ENCODE results near the gene RAB5B. TPM values are rescaled to one million over a fixed set of nuclear protein-coding genes. Genes with fewer than 3 reads are reported as not detected.

The RAB5B gene
- total RNA-seq, 1 donor: 75.2 TPM

DNA sequence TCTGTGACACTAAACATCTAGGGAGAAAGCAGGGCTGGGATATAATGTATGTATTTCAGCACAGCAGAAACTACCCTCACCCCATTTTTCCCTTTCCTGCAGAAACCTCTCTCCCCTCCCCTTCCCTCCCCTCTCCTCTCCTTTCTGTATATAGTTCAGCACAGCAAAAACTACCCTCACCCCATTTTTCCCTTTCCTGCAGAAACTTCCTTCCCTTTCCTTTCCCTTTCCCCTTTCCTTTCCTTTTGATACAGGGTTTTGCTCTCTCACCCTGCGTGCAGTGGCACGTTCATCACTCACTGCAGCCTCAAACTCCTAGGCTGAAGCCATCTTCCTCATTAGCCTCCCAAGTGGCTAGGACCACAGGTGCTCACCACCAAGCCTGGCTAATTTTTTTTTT lies 10.1 kb upstream of the RAB5B start:
- TF ChIP-seq, protein P1, sequence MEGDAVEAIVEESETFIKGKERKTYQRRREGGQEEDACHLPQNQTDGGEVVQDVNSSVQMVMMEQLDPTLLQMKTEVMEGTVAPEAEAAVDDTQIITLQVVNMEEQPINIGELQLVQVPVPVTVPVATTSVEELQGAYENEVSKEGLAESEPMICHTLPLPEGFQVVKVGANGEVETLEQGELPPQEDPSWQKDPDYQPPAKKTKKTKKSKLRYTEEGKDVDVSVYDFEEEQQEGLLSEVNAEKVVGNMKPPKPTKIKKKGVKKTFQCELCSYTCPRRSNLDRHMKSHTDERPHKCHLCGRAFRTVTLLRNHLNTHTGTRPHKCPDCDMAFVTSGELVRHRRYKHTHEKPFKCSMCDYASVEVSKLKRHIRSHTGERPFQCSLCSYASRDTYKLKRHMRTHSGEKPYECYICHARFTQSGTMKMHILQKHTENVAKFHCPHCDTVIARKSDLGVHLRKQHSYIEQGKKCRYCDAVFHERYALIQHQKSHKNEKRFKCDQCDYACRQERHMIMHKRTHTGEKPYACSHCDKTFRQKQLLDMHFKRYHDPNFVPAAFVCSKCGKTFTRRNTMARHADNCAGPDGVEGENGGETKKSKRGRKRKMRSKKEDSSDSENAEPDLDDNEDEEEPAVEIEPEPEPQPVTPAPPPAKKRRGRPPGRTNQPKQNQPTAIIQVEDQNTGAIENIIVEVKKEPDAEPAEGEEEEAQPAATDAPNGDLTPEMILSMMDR (IDR thresholded peaks at IDR 0.05; ENCODE audit: insufficient read depth, low read length): no peak
- no peak overlapping the region for H3K4me3 ChIP-seq (ENCODE audit: low read depth, low read length)
- DNase-seq (ENCODE audit: low read depth): no peak

GRCh38 chr12:55965240-55965639 lies 8.6 kb upstream of the RAB5B start:
- TF ChIP-seq, protein P1 (IDR thresholded peaks at IDR 0.05; ENCODE audit: insufficient read depth, low read length): no peak
- no peak for DNase-seq (ENCODE audit: low read depth)
- no peak overlapping the region for H3K4me3 ChIP-seq (ENCODE audit: low read depth, low read length)

DNA sequence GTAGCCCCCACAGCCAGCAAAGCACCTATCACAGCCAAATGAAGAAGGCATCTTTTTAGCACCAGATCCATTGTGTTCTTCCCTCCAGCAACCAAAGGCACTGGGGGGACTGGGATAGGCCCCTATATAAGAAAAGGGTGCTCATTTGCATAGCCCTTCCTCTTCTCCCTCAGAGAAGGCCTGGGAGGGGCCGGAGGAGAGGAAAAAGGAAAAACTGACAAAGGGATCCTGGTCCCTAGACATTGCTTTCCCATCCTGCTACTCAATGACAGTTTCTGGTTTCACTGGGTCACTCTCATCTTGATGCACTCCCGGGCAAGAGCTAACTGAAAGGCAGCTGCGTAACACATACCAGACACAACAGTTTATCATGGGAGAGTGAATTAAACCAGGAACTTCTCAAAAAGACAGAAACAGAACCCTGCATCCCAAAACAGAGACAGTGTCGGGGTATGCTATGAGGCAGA lies 7.9 kb upstream of the RAB5B start, which contains the start of gene PMEL:
Gene PMEL, minus strand, starts transcription at position 102 of the 467 bp plus-strand sequence. Its CDS starts 31 bp downstream, at position 71.
- DNase-seq (ENCODE audit: low read depth): no peak
- TF ChIP-seq, protein P1 (IDR thresholded peaks at IDR 0.05; ENCODE audit: insufficient read depth, low read length): no peak
- peak within 1 kb of the TSS; percentile 85 for H3K4me3 ChIP-seq (ENCODE audit: low read depth, low read length)

DNA sequence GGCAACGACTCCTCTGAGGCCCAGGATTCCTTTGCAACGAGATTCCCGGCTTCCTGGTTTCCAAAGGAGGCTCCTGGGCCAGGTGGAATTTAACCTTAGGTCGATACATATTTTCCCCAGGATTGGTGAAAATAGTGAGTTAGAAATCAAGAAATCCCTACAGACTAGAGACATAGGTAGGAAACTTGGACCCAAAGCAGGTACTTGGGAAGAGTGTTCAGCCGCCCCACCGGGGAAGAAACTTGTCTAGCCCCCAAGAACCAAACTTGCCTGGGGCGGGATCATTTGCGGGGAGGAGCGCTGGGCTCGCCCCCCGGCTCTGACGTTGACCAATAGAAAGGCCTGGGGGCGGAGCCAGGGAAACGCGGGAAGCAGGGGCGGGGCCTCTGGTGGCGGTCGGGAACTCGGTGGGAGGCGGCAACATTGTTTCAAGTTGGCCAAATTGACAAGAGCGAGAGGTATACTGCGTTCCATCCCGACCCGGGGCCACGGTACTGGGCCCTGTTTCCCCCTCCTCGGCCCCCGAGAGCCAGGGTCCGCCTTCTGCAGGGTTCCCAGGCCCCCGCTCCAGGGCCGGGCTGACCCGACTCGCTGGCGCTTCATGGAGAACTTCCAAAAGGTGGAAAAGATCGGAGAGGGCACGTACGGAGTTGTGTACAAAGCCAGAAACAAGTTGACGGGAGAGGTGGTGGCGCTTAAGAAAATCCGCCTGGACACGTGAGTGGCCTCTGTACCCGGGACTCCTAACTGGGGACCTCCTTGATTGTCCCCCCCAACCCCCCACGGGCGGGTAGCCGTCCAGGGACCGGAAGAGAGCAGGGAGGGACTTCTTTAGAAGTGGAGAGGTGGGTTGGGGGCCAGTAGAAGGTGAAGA lies 7.2 kb upstream of the RAB5B start, which contains the start of gene CDK2:
Gene CDK2, plus strand, starts transcription at position 423 of the 874 bp plus-strand sequence. Its CDS starts 179 bp downstream, at position 602.
- TF ChIP-seq, protein P1 (IDR thresholded peaks at IDR 0.05; ENCODE audit: insufficient read depth, low read length): no peak
- H3K4me3 ChIP-seq (ENCODE audit: low read depth, low read length): peak within 1 kb of the TSS; percentile 85
- peak; percentile 65 for DNase-seq (ENCODE audit: low read depth)

- DNase-seq (ENCODE audit: low read depth): peak; percentile 31
- TF ChIP-seq, protein P1 (IDR thresholded peaks at IDR 0.05; ENCODE audit: insufficient read depth, low read length): no peak
- no peak overlapping the region for H3K4me3 ChIP-seq (ENCODE audit: low read depth, low read length)
Observed at GRCh38 chr12:55969356-55969755, 4.5 kb upstream of the RAB5B start.

DNA sequence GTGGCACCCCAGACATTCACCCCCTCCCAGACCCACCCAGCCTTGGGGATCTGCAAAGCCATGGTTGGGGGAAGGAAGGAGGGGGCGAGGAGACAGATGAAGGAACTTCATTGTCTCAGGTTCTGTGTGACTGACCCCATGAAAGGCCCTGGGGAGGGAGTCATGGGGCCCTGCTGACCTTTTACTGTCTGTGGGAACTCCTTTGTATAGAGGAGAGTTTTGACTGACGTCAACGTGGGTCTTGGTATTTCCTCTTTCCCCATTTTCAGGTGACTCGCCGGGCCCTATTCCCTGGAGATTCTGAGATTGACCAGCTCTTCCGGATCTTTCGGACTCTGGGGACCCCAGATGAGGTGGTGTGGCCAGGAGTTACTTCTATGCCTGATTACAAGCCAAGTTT lies 3.1 kb upstream of the RAB5B start:
- peak; percentile 41 for DNase-seq (ENCODE audit: low read depth)
- TF ChIP-seq, protein P1 (IDR thresholded peaks at IDR 0.05; ENCODE audit: insufficient read depth, low read length): no peak
- no peak overlapping the region for H3K4me3 ChIP-seq (ENCODE audit: low read depth, low read length)
